Right lobe of liver (tissue), 6 donors: ENCODE data around the gene ANKRD65. TPM values are rescaled to one million over a fixed set of nuclear protein-coding genes. Genes with fewer than 3 reads are reported as not detected.
"Not testable (repeated sequence)": the region's sequence is repeated elsewhere in the genome, so short reads cannot be mapped to it uniquely, and the experiment has no call there.

Experiments
- ATAC-seq, 4 donors: fragments of 200-7000 bp; cut with Tn5 transposase; one replicate each; pipeline ENCODE4 v1.9.1; 2020; ENCODE audit warnings: mild to moderate bottlenecking in 4 of 4, moderate library complexity in 4 of 4
- DNase-seq, 3 donors: peaks; one replicate each; pipeline ENCODE4 v3.0.0-alpha.2; 2020
- H3K27ac ChIP-seq, 3 donors: fragments of 200-600 bp; one replicate each; pipeline ENCODE4 v1.8.0; 2022
- H3K27me3 ChIP-seq, 2 donors: fragments of 200-600 bp; one replicate each; pipeline ENCODE4 v1.8.0; 2022
- H3K36me3 ChIP-seq, 4 donors: fragments of 200-600 bp; sonication (generic) in 1 of 4; one replicate each; pipeline versions ENCODE4 v1.5.1 to v1.8.0; 2017 to 2022; ENCODE audit warnings: control low read depth in 1 of 4
- H3K4me1 ChIP-seq, 4 donors: fragments of 200-600 bp; sonication (generic) in 1 of 4; one replicate each; pipeline versions ENCODE4 v1.5.1 to v1.8.0; 2017 to 2022; ENCODE audit warnings: control low read depth in 1 of 4
- H3K4me3 ChIP-seq, 3 donors: fragments of 200-600 bp; one replicate each; pipeline ENCODE4 v1.8.0; 2022
- H3K9me3 ChIP-seq, 4 donors: fragments of 200-600 bp; sonication (generic) in 1 of 4; one replicate each; pipeline versions ENCODE4 v1.5.1 to v1.8.0; 2017 to 2022; ENCODE audit warnings: control low read depth in 1 of 4
- CTCF ChIP-seq, 4 donors: fragments of 200-600 bp in 3 of 4; fragments of 450-650 bp in 1 of 4; IDR thresholded peaks; one replicate each; pipeline versions ENCODE4 v1.5.1 to v1.8.0; 2016 to 2022; ENCODE audit warnings: antibody characterized with exemption in 4 of 4, mild to moderate bottlenecking in 2 of 4
- POLR2A ChIP-seq: fragments of 450-650 bp; IDR thresholded peaks from one replicate; pipeline ENCODE4 v1.6.1; 2017; ENCODE audit warnings: antibody characterized with exemption, mild to moderate bottlenecking
- whole genome bisulfite sequencing: methylation state at CpG from one replicate; pipeline ENCODE4 v1.1.6; 2018; ENCODE audit warnings: low coverage, low lambda C conversion rate; ENCODE audit not compliant: insufficient coverage; ENCODE audit errors: missing lambda C conversion rate; 5-methylcytosine and 5-hydroxymethylcytosine counted together
- intact Hi-C, 2 donors: fragments of 100-400 bp; cut with DNase I; formaldehyde crosslinking; loops; one replicate each; pipeline versions ENCODE4 v1.11.2 to v1.14.1; 2022
- total RNA-seq, 6 experiments: library from RNA; depleted of rRNA in 2 of 6; stranded (reverse); fragments of >200 nt in 2 of 6; fragmentation: NEBNext Ultra II Directional in 3 of 6; extraction: Animal tissue kit (Norgen Biotek cat#: 25700) in 3 of 6; gene quantifications; one replicate each; pipeline versions ENCODE4 v1.1.0 to v1.2.4, GENCODE V29; 2016 to 2023
- donor health status: DM: no; HTN: yes; CAD: no.
- donor health status: DM: no; HTN: no; CAD: no.
- donor health status: DM: no; HTN: no; CAD: no.
- donor health status: DM: no; HTN: yes; CAD: no.
- donor health status: DM: no; HTN: yes; CAD: no.

Gene ANKRD65
- total RNA-seq, 6 experiments from 2014 or later = 0.19 to 0.89 (median 0.35) TPM

- intact Hi-C loops = no loop called here
Measured at GRCh38 chr1:1390675-1391074, 30.4 kb downstream of the ANKRD65 start.

GRCh38 chr1:1388078-1388472 is 33.0 kb downstream of the ANKRD65 start:
- ATAC-seq = no peak
- Histone ChIP-seq H3K36me3 (peaks cover 29 to 75% (median 55%) of the 10 kb centered on the region in 4 donors), H3K9me3 (no peaks in the 10 kb centered on the region), H3K27me3 (no peaks in the 10 kb centered on the region), H3K4me1 (peaks cover 0 to 12% (median 0%) of the 10 kb centered on the region in 4 donors), H3K4me3 (no peak overlapping the region), H3K27ac (no peak overlapping the region)
- no peak for TF ChIP-seq POLR2A
- no peak for TF ChIP-seq CTCF (IDR thresholded peaks at IDR 0.05)
- intact Hi-C loops = no loop called here
- 94% methylated on average over 5 of the region's 16 CpGs for WGBS
- no peak for DNase-seq

More at GRCh38 chr1:1390675-1391074, 30.4 kb downstream of the ANKRD65 start:
- DNase-seq (no peak), ATAC-seq (no peak)
- WGBS = 94% methylated on average over 11 of the region's 12 CpGs
- Histone ChIP-seq H3K27me3 (no peaks in the 10 kb centered on the region), H3K4me3 (no peak overlapping the region), H3K27ac (no peak overlapping the region), H3K4me1 (no peaks in the 10 kb centered on the region), H3K36me3 (peaks cover 29 to 99% (median 70%) of the 10 kb centered on the region in 4 donors), H3K9me3 (no peaks in the 10 kb centered on the region)
- no peak for TF ChIP-seq CTCF (IDR thresholded peaks at IDR 0.05)
- no peak for TF ChIP-seq POLR2A

GRCh38 chr1:1387098-1388077 is 33.7 kb downstream of the ANKRD65 start:
- Histone ChIP-seq H3K9me3 (no peaks in the 10 kb centered on the region), H3K27me3 (no peaks in the 10 kb centered on the region), H3K4me3 (no peak overlapping the region), H3K4me1 (peaks cover 0 to 16% (median 0%) of the 10 kb centered on the region in 4 donors), H3K36me3 (peaks cover 28 to 68% (median 48%) of the 10 kb centered on the region in 4 donors), H3K27ac (no peak overlapping the region)
- 94% methylated on average over 28 of the region's 50 CpGs for WGBS
- DNase-seq (no peak), ATAC-seq (peak in 1 of 4 donors; percentile 36)
- intact Hi-C loops = no loop called here
- no peak for TF ChIP-seq CTCF (IDR thresholded peaks at IDR 0.05)
- TF ChIP-seq POLR2A = no peak

- no peak for DNase-seq
- Histone ChIP-seq H3K27ac (no peak overlapping the region), H3K4me3 (no peak overlapping the region), H3K36me3 (peaks cover 22 to 54% (median 40%) of the 10 kb centered on the region in 4 donors), H3K4me1 (peaks cover 0 to 16% (median 0%) of the 10 kb centered on the region in 4 donors), H3K9me3 (no peaks in the 10 kb centered on the region), H3K27me3 (no peaks in the 10 kb centered on the region)
- TF ChIP-seq POLR2A (no peak), CTCF (IDR thresholded peaks at IDR 0.05) (no peak)
- intact Hi-C loops = no loop called here
- ATAC-seq = no peak
- WGBS = 87% methylated on average over 3 of the region's 8 CpGs
Measured at GRCh38 chr1:1385931-1386330, 35.1 kb downstream of the ANKRD65 start.

GRCh38 chr1:1385339-1385738 is 35.7 kb downstream of the ANKRD65 start:
- H3K27me3 ChIP-seq, H3K27ac ChIP-seq, ATAC-seq, H3K4me3 ChIP-seq, intact Hi-C loops, H3K9me3 ChIP-seq, DNase-seq: not testable (repeated sequence)
- Histone ChIP-seq H3K4me1 (peaks cover 0 to 16% (median 0%) of the 10 kb centered on the region in 4 donors), H3K36me3 (peaks cover 18 to 48% (median 34%) of the 10 kb centered on the region in 4 donors)
- 84% methylated on average over 11 of the region's 29 CpGs for WGBS
